SW 1271 (cell line): Measurements from ENCODE around the gene DNAJC11.

Experiments
- DNase-seq, 2 experiments: peaks; one replicate each; lab custom pipeline; 2025; lab: John Stamatoyannopoulos, UW

DNAJC11 gene

DNA sequence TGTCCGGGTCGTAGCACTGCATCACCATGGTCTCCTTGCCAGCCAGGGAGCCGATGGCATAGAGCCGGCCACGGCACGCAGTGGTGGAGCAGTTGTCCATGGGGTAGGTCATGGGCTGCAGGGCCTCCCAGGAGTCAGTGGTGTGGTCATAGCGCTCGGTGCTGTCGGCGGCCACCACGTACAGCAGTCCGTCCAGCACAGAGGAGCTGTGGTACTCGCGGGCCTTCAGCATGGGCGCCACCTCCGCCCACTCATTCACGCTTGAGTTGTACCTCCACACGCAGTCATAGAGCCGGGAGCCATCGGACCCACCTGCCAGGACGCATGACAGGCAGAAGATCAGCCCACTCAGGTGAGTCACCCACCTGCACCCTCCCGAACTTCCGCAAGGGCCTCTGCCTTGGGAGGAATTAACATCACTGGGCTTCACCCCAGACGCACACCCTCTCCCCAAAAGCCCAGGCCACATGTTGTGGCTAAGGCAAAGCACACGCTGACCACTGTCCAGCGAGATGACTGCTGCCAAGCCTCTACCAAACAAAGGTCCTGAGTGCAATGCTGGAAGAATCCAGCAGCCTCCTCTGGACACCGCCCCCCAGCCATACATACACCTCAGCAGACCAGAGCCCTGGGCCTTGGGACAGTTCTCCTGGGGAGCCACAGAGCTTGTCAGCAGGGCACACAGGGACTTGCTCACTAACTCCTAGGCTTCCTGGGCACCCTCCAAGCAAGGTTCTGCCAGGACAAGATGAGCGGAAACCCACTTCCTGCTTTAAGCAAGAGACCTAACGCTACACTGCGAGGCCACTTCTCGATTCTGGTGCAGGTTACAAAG is 102.3 kb downstream of the DNAJC11 start:
- no peak for DNase-seq

DNA sequence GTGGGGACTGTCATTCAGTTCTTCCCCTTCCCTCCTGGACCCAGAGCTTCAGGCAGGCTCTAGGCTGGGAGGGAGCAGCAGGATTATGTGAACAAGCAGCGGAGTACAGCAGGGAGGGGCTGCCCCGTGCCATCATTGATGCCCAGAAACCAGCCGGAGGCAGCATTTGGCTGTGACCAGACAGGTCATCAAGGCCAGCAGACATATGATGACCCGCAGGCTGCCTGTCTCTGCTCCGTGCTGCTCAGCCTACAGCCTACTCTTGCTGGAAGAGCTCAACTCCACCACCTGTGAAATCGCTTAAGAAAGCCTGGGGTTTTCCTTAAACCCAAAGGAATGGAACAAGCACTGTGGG is 103.9 kb downstream of the DNAJC11 start:
- DNase-seq = no peak

DNA sequence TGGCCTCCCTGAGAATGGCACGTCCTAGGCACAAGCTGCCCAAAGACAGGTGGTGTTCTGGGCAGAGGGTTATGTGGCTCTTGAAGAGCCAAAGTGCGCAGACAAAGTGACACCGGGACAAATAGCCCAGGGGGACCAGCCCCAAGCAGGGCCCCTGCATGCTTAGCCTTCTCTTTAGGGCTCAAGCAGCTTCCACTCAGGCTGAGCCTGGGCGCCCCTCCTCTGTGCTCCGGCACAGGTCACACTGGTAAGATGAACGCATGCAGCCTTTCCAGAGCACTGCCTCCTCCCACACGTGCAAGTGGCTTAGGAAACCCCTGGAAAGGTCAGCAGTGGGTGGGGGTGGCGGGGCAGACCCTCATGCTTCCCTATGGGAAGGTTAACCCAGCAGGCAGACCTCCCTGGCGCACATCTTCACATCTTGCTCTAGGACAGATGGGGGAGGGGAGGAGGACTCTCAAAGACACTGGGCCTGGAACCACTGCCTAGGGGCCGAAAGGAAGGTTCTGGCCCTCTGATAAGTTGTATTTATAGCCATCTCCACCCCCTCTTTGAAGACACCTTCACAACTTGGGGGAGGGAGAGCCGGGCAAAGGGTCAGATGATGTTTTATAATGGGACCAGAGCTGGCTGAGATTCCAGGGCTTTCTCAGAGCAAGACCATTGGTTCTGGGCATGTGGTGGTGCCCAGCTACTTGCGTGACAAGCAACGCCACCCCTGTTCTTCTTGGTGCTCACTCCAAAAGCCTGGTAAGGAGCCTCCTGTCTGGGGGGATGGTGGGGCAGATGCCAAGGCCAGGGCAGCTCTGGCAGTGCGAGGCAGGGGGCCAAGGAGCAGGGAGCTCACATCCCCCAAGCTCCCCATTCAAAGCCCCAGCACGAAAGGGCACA is 104.5 kb downstream of the DNAJC11 start:
- no peak for DNase-seq

DNA sequence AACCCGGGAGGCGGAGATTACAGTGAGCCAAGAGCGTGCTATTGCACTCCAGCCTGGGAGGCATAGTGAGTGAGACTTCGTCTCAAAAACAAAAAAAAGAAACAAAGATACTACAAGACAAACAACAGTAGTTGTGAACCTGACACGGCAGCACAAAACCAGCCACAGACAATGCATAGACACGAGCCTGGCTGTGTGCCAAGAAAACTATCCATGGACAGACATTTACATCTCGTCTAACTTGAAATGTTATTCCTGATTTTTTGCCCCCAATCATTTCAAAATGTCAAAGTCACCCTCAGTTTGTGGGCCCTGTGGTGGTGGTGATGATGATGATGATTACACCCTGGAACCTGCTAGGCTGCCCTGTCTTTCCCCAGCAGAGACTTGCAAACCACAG is 105.3 kb downstream of the DNAJC11 start:
- no peak for DNase-seq

DNA sequence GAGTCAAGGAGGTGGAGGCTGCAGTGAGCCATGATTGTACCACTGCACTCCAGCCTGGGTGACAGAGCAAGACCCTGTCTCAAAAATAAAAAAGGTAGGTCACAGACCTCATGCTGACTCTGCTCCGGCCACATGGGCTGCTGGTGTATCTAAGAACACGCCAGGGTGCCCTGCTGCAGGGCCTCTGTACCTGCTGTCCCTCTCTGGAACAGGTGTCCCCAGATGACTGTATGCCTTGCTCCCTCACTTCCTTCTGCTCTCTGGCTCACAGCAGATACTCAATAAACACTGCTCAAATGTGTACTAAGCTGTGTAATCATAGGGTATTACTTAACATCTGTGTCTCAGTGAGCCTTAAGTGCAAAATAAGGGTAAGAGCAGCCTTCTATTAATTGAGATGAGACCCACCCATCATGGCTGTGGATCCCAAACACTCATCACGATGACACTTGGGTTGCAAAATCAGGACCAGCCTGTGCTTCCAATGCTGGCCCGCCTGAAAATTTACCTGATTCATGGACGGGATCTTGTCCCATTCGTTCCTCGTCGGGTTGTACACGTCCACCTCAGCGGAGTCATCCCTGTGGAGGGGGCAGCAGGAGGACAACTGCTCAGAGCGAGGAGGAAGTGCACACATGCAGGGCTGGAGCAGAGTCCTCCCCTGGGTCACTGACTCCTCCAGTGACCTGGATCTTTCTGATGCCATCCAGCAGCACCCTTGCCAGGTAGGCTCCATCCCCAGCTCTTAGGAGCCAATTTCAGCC is 106.5 kb downstream of the DNAJC11 start:
- no peak for DNase-seq

DNA sequence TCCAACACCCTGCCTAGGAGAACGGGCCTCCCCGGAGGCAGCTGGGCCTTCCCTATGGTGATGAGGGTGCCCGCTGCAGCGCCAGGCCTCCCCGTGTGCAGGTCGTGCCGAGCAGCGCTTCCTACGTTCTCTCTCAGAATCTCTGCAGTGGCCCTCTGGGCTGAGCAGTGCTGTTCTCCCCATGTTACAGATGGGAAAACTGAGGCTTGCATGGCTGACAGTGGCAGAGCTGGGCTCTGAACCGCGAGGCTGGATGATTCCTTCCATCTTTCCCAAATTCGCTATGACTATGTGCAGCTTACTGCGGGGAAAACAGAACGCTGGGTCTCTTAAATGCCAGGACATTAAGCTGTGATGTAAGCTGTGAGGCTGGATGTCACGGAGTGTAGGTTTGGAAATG is 107.8 kb downstream of the DNAJC11 start:
- no peak for DNase-seq

DNA sequence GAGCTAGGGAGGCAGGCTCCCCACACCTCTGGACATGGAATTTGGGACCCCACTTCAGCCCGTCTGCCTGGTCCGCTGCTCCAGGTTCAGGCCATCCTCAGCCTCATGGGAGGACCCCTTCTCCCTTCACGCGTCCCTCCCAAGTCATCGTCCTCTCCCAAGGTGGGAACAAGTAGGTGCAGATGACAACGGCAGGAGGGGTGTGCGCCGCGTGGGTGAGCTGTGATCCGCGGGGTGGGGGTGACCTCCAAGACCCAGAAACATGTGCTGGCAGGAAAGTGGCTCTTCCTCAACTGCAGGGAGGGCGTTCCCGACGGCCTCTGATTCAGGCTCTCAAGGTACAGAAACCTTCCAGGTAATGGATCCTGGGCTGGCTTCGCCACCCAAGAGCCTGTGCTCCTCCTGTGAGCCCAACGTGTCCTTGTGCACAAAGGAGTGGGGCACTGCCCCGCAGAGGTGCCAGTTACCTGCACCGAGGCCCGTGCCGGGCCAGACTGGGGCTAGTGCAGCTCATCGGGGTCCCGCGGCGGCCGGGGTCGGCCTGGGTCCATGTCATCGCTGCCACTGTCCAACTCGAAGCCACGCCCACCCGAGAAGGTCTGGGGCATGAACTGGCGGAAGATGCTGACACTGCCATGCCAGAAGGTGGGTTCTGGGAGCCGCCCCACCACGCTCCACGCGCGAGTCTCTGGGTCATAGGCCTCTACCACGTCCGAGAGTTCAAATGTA is 108.6 kb downstream of the DNAJC11 start:
- no peak for DNase-seq

DNA sequence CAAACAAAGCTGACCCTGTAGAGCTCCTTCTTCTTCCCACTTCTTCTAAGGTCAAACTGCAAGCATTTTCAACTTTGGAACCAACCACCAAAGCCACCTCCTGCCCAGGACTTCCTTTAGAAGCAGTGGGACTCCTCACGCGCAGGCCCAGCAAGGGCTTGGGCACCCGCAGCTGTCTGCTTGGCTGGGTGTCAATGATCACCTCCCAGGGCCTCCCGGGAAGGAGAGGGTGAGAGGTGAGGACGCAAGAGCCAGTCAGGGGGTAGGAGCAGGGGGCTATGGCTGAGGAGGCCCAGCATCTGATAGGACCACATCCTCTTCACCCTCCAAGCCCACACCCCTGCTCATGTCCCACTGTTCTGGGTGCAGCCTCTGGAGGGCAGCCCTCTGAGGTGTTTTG is 109.2 kb downstream of the DNAJC11 start:
- no peak for DNase-seq

DNA sequence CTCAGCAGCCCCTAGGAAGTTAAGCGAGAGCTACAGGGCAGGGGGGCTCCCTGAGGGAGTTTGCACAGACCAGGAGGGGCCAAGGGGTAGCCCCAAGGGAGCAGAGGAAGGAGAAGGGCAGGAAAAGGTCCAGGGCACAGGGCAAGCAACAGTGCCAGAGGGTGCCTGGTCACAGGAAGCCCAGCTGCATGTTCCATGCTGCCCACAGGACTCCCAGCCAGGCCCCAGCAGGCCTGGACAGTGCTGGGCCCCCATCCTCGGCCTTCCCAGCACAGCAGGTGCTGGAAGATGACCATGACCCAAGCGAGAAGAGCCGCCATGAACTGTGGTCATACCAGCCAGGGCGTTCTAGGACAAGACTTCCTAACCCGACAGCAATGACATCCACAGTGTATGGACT is 110.0 kb downstream of the DNAJC11 start:
- DNase-seq = no peak

DNA sequence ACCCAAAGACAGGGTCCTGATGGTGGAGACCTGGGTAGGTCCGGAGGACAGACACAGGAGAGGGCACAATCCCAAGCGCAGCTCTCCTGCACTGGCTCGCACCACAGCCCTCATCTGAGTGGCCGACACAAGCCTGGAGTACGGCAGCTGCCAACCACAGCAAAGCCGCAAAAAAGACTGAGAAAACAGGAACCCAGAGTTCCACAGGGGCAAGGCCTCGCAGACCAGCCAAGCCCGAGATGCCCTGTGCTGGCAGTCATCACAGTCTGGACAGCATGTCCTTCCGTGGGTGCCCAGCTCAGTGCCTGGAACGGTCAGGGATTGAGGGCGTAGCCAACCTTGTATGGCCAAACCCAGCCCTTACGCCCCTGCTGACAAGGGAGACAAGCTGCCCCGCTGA is 110.4 kb downstream of the DNAJC11 start:
- no peak for DNase-seq

DNA sequence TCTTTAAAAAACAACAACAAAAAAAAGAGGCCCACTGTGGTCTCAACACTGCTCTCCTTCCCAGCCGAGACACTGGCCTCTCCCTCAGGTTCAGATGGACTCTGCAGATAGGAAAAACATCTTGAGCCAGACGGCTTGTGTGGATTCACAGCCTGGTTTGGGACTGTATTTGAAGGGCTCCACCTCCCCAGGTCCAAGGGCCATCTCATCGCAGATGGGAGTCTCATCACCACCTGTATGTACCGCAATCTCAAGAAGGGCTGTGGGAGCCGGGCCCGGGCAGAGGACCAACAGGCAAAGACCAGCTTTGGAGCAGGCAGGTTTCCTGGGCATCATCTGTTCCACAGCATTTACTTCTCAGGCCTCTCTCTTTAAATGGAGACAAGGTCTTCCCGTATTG is 111.6 kb downstream of the DNAJC11 start:
- DNase-seq = no peak

DNA sequence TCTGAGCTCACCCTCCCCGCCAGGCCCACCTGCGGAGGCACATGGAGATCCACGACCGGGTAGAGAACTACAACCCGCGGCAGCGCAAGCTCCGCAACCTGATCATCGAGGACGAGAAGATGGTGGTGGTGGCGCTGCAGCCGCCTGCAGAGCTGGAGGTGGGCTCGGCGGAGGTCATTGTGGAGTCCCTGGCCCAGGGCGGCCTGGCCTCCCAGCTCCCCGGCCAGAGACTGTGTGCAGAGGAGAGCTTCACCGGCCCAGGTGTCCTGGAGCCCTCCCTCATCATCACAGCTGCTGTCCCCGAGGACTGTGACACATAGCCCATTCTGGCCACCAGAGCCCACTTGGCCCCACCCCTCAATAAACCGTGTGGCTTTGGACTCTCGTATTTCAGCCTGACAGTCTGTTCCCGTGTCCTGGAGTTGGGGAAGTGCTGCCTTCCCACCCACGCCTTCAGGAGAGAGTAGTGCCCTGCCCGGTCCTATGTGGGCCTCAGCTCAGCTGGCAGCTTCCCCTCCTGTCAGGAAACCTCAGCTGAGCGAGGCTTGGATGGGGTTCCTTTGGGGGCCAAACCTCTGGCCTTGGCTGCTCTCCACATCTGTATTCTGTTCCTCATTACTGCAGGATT is 112.6 kb downstream of the DNAJC11 start:
- no peak for DNase-seq

DNA sequence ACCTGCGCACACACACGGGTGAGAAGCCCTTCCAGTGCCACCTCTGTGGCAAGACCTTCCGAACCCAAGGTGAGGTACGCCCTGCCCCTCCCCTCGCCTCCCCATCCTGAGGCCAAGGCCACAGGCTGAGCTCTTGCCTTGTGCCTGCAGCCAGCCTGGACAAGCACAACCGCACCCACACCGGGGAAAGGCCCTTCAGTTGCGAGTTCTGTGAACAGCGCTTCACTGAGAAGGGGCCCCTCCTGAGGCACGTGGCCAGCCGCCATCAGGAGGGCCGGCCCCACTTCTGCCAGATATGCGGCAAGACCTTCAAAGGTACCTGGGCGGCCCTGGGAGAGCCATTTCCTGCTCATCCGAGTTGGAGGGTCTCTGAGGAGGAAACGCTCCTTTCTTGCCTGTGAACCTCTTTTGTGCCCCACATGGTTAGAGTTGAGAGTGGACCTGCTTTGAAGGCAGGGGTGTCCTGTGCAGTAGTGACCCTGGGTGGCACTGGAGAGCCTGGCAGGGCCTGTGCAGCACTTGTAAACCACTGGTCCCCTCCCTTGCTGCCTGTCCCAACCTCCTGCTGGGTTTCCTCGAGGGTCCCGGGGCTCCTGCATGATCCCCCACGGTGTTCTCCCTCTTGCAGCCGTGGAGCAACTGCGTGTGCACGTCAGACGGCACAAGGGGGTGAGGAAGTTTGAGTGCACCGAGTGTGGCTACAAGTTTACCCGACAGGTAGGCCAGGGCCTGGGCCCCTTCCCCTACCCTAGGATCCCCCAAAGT is 113.3 kb downstream of the DNAJC11 start:
- no peak for DNase-seq

DNA sequence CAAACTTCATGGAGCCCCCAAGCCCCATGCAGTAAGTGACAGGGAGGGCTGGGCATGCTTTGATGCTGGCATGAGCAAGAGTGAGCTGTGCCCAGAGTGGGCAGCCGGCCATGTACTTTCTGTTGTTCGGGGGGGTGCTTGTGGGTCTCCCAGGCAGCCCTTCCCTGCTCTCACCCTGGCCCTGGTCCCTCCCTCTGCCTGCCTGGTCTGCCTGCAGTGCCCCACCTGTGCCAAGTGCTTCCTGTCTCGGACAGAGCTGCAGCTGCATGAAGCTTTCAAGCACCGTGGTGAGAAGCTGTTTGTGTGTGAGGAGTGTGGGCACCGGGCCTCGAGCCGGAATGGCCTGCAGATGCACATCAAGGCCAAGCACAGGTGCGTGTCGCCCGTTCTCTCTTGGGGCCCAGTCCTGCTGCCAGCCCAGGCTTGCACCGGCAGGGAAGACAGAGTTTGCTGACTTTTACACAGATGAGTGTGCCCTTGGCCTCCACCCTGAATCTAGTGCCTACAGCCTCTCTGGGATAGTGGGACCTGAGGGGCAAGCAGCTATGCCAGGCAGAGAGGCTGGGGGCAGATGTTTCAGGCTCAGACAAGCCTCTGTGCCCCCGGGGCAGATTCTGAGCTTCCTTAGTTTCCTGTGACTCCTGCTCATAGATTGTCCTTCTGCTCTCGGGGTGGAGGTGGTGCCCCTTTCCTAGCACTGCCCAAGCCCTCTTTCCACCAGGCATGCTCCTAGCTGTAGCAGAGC is 114.2 kb downstream of the DNAJC11 start:
- no peak for DNase-seq

DNA sequence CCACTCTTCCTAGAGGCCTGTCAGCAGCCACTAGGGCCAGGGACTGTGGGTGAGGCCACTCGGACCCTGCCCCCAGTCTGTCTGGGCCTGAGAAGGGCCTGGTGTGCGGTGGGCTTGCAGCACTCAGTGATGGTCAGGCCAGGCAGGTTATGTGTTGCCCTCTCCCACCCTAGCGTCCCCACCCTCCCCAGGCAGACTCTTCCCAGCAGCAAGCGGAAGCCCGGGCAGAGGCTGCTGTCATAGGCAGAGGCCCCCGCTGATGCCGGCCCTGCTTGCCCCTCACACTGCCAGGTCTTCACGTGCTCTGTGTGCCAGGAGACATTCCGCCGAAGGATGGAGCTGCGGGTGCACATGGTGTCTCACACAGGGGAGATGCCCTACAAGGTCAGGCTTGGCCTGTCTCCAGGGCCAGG is 115.2 kb downstream of the DNAJC11 start:
- no peak for DNase-seq

DNA sequence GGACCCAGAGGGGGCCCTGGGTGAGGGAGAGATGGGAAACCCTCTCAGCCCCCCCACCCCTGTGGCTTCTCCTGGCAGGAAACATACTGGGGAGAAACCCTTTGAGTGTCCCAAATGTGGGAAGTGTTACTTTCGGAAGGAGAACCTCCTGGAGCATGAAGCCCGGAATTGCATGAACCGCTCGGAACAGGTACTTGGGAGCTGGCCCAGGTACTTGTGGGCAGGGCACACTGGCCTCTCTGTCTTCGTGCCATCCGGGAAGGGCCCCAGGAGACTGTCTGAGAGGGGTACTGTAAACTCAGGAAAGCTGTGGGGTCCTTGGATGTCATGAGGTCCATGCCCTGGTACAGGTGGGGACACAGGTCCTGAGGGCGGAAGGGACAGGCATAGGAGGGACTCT is 115.8 kb downstream of the DNAJC11 start:
- no peak for DNase-seq

DNA sequence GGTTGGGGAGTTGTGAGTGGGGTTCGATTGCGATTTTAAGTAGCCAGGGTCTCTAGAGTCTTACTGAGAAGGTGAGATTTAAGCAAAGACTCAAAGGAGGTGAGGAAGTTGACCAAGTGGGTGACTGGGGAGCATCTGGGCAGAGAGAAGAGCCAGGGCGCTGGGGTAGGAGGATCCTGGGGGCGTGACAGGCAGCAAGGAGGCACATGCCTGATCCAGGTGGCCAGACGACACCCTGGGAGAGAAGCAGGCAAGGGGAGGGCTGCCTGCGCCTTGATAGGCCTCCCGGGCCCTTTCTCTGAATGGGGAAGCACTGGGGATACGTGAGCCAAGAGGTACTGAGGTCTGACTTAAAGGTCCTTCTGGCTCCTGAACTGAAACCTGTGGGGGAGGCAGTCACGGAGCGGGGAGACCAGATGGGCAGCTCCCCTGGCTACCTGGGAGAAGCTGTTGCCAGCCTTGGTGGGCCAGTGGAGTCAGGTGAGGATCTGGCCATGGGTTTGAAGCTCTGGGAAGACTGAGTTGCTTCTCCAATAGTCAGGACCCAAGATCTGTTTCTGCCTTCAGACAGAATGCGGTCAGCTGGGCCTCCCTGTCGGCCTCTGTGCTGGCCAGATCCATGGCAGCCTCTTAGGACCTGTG is 116.4 kb downstream of the DNAJC11 start:
- no peak for DNase-seq
